Measurements from ENCODE around the gene WIPF1. TPM values are rescaled to one million over a fixed set of nuclear protein-coding genes. Genes with fewer than 3 reads are reported as not detected.

Gene WIPF1, protein sequence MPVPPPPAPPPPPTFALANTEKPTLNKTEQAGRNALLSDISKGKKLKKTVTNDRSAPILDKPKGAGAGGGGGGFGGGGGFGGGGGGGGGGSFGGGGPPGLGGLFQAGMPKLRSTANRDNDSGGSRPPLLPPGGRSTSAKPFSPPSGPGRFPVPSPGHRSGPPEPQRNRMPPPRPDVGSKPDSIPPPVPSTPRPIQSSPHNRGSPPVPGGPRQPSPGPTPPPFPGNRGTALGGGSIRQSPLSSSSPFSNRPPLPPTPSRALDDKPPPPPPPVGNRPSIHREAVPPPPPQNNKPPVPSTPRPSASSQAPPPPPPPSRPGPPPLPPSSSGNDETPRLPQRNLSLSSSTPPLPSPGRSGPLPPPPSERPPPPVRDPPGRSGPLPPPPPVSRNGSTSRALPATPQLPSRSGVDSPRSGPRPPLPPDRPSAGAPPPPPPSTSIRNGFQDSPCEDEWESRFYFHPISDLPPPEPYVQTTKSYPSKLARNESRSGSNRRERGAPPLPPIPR
- total RNA-seq (2022; extraction: Qiagen RNA extraction), result 16.9 to 26.7 TPM (median 22.5 TPM) in 5 replicates

DNA sequence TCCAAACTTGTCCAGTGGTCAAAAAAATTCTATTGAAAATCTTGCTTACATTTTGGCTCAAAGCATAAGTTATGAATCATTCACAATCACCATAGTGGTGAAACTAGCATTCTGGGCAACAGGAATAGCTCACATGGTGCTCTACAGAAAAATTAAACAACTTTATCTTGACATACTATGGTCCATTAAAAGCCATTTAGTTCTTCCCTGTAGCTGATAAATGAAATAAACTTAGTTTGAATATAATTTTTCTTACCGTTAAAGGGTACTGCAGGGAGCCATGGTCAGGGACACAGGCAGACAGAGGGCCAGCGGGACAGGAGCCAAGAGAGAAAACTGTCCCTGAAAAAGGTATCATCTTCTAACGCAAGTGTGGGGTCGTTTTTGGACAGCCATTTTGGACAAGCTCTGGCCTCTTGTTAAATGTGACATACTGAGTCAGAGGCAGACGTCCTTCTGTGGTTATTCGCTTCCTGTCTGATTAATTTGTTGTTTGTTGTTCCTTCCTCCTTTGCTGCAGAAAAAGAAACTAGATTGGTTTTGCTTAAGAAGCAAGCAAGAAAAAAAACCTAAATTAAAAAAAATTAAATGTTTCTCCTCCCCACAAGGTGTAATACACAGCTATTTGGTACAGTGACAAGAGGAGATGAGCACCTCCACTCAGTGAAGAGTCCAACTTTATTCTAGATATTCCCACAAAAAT, at the start of gene WIPF1:
Gene WIPF1 (minus strand): TSS at position 460 of the 703 bp plus-strand sequence. CDS start 12,231 bp downstream, outside the sequence.

Other genes starting within 250 kb of the WIPF1 start
- gene SCRN3, start 202.1 kb downstream of the WIPF1 start, total RNA-seq (2022; extraction: Qiagen RNA extraction), result 13.8 to 16.6 TPM (median 15.0 TPM) in 5 replicates
- gene GPR155, start 110.8 kb downstream of the WIPF1 start, total RNA-seq (2022; extraction: Qiagen RNA extraction), result 0.26 to 0.69 TPM (median 0.35 TPM) in 5 replicates
- gene CHRNA1, start 166.7 kb upstream of the WIPF1 start, total RNA-seq (2022; extraction: Qiagen RNA extraction), result not detected in 5 replicates

All from A549 treated with CORT108297 at 1 μM for 4 hours (cell line).